ENCODE measurements around the gene UGGT2. TPM values are rescaled to one million over a fixed set of nuclear protein-coding genes. Genes with fewer than 3 reads are reported as not detected.
A peak's percentile ranks its signal among the peaks of the same experiment; 100 is the strongest.
"Not testable (repeated sequence)": the region's sequence is repeated elsewhere in the genome, so short reads cannot be mapped to it uniquely, and the experiment has no call there.

UGGT2 gene
- total RNA-seq, 3 donors from 2014 or later: 16.6 to 25.5 (median 17.4) TPM

- DNase-seq (no peak), ATAC-seq (peak; percentile 31)
- Histone ChIP-seq H3K36me3 (ENCODE audit: low read depth) (no peaks in the 10 kb centered on the region), H3K4me3 (no peak overlapping the region), H3K9me3 (no peaks in the 10 kb centered on the region), H3K4me1 (ENCODE audit: low read depth) (no peaks in the 10 kb centered on the region)
- intact Hi-C loops (cut with DNase I, micrococcal nuclease): no loop called here
- no peak for TF ChIP-seq CTCF (IDR thresholded peaks at IDR 0.05)
These were observed 194.7 kb downstream of the UGGT2 start for GRCh38 chr13:95858286-95859075.

GRCh38 chr13:95845656-95846055 is 207.5 kb downstream of the UGGT2 start:
- peaks cover 14% of the 10 kb centered on the region for H3K9me3 ChIP-seq
- ATAC-seq; intact Hi-C loops (cut with DNase I, micrococcal nuclease); H3K4me3 ChIP-seq; H3K4me1 ChIP-seq (ENCODE audit: low read depth); H3K36me3 ChIP-seq (ENCODE audit: low read depth); DNase-seq: not testable (repeated sequence)

- Histone ChIP-seq H3K36me3 (ENCODE audit: low read depth) (no peaks in the 10 kb centered on the region), H3K4me1 (ENCODE audit: low read depth) (no peaks in the 10 kb centered on the region), H3K9me3 (peaks cover 2% of the 10 kb centered on the region), H3K4me3 (no peak overlapping the region)
- DNase-seq (no peak), ATAC-seq (no peak)
- intact Hi-C loops (cut with DNase I, micrococcal nuclease): no loop called here
- no peak for TF ChIP-seq CTCF (IDR thresholded peaks at IDR 0.05)
These were observed 210.3 kb downstream of the UGGT2 start for GRCh38 chr13:95842898-95843297.

- no peak overlapping the region for H3K4me3 ChIP-seq
- DNase-seq (no peak), ATAC-seq (no peak)
- intact Hi-C loops (cut with DNase I, micrococcal nuclease): no loop called here
- TF ChIP-seq CTCF (IDR thresholded peaks at IDR 0.05): no peak
- no peaks in the 10 kb centered on the region for H3K36me3 ChIP-seq (ENCODE audit: low read depth)
- H3K9me3 ChIP-seq: peaks cover 2% of the 10 kb centered on the region
- H3K4me1 ChIP-seq (ENCODE audit: low read depth): no peaks in the 10 kb centered on the region
These were observed 211.3 kb downstream of the UGGT2 start for GRCh38 chr13:95841894-95842293.

GRCh38 chr13:95834134-95834765 is 219.0 kb downstream of the UGGT2 start:
- peak; percentile 95 for ATAC-seq
- Histone ChIP-seq H3K4me3 (no peak overlapping the region), H3K9me3 (peaks cover 5% of the 10 kb centered on the region), H3K36me3 (ENCODE audit: low read depth) (no peaks in the 10 kb centered on the region), H3K4me1 (ENCODE audit: low read depth) (no peaks in the 10 kb centered on the region)
- peak in 2 of 3 donors; percentile 57 to 70 for DNase-seq
- intact Hi-C loops (cut with DNase I, micrococcal nuclease): loop anchor here (5.0 to 10.0 kb wide), 2 partner anchors 209 to 297 kb away; no protein-coding TSS in a partner anchor
- TF ChIP-seq CTCF (IDR thresholded peaks at IDR 0.05): peak; percentile 90

GRCh38 chr13:95833719-95834118 is 219.5 kb downstream of the UGGT2 start:
- peaks cover 4% of the 10 kb centered on the region for H3K9me3 ChIP-seq
- no peaks in the 10 kb centered on the region for H3K36me3 ChIP-seq (ENCODE audit: low read depth)
- no peak for DNase-seq
- H3K4me1 ChIP-seq (ENCODE audit: low read depth): no peaks in the 10 kb centered on the region
- TF ChIP-seq CTCF (IDR thresholded peaks at IDR 0.05): no peak
- no peak overlapping the region for H3K4me3 ChIP-seq
- ATAC-seq: no peak
- intact Hi-C loops (cut with DNase I, micrococcal nuclease): loop anchor here (5.0 to 10.0 kb wide), 2 partner anchors 209 to 296 kb away; no protein-coding TSS in a partner anchor

All from mucosa of descending colon (tissue), 3 donors.